B cell (primary cell): ENCODE measurements around the gene PLEKHA3. TPM values are rescaled to one million over a fixed set of nuclear protein-coding genes. Genes with fewer than 3 reads are reported as not detected.

Source experiments
- ATAC-seq: fragments of 200-7000 bp; cut with Tn5 transposase; one replicate; pipeline ENCODE4 v1.10.0; 2021; ENCODE audit warnings: low read depth, mild to moderate bottlenecking, moderate number of reproducible peaks, moderate library complexity
- CTCF ChIA-PET: fragments of 350-600 bp; sonication (Branson Sonifier 250); formaldehyde crosslinking; loops from one replicate; lab custom pipeline; 2021; ENCODE audit warnings: antibody characterized with exemption, inconsistent platforms; lab: Charles Lee
- POLR2A ChIA-PET: fragments of 350-600 bp; sonication (Branson Sonifier 250); formaldehyde crosslinking; loops from one replicate; lab custom pipeline; 2021; ENCODE audit warnings: antibody characterized with exemption; lab: Charles Lee
- DNase-seq: peaks from one replicate; pipeline ENCODE4 v3.0.0; 2013
- H2AFZ ChIP-seq: 2 replicates; pipeline ENCODE4 v1.6.1; 2012; ENCODE audit warnings: mild to moderate bottlenecking, low read depth, low read length; ENCODE audit not compliant: insufficient read depth, poor library complexity, severe bottlenecking
- H3K27ac ChIP-seq, 2 donors: 1 replicate in 1 of 2; 2 replicates in 1 of 2; pipeline ENCODE4 v1.5.1; 2012 to 2013; ENCODE audit warnings: low read length in 2 of 2, mild to moderate bottlenecking in 2 of 2, moderate library complexity in 1 of 2
- H3K27me3 ChIP-seq, 4 experiments: fragments of 200-600 bp in 1 of 4; sonication (generic) in 1 of 4; replicated peaks in 1 of 4; 1 replicate in 2 of 4; 2 replicates in 2 of 4; pipeline versions ENCODE4 v1.6.1 to v1.7.0; 2013 to 2016; ENCODE audit warnings: low read length in 3 of 4, mild to moderate bottlenecking in 2 of 4, mixed read lengths in 1 of 4, moderate library complexity in 1 of 4; ENCODE audit not compliant: insufficient read depth in 4 of 4, control insufficient read depth in 3 of 4; ENCODE audit errors: control extremely low read depth in 1 of 4
- H3K36me3 ChIP-seq, 2 experiments: replicated peaks in 1 of 2; 1 replicate in 1 of 2; 2 replicates in 1 of 2; pipeline versions ENCODE4 v1.6.1 to v1.7.1; 2013; ENCODE audit warnings: low read length in 1 of 2; ENCODE audit not compliant: insufficient read depth in 2 of 2, control insufficient read depth in 1 of 2; ENCODE audit errors: control extremely low read depth in 1 of 2, extremely low read depth in 1 of 2
- H3K4me1 ChIP-seq, 2 donors: fragments of 200-600 bp in 1 of 2; sonication (generic) in 1 of 2; 1 replicate in 1 of 2; 2 replicates in 1 of 2; pipeline versions ENCODE4 v1.5.1 to v1.6.1; 2013 to 2017; ENCODE audit warnings: low read length in 2 of 2; ENCODE audit not compliant: control insufficient read depth in 2 of 2, insufficient read depth in 2 of 2
- H3K4me2 ChIP-seq: replicated peaks from 2 replicates; pipeline ENCODE3; 2012; ENCODE audit warnings: mild to moderate bottlenecking, low read depth, low read length; ENCODE audit not compliant: poor library complexity, severe bottlenecking
- H3K4me3 ChIP-seq, 5 experiments: fragments of 200-600 bp in 1 of 5; sonication (generic) in 1 of 5; 1 replicate in 3 of 5; 2 replicates in 2 of 5; pipeline versions ENCODE4 v1.5.1 to v1.7.0; 2011 to 2016; ENCODE audit warnings: low read length in 4 of 5, mild to moderate bottlenecking in 4 of 5, low read depth in 2 of 5, control low read depth in 1 of 5, moderate library complexity in 1 of 5; ENCODE audit not compliant: insufficient read depth in 1 of 5; ENCODE audit errors: control extremely low read depth in 1 of 5, extremely low read depth in 1 of 5
- H3K79me2 ChIP-seq: fragments of 200-600 bp; sonication (generic); one replicate; pipeline ENCODE4 v1.6.0; 2016; ENCODE audit warnings: low read length; ENCODE audit not compliant: control insufficient read depth, insufficient read depth
- H3K9ac ChIP-seq: fragments of 200-600 bp; sonication (generic); 2 replicates; pipeline ENCODE4 v1.6.1; 2017; ENCODE audit warnings: mild to moderate bottlenecking, low read length, moderate library complexity
- H3K9me3 ChIP-seq, 3 donors: one replicate each; pipeline versions ENCODE4 v1.6.1 to v1.7.1; 2013; ENCODE audit warnings: low read length in 2 of 3; ENCODE audit not compliant: control insufficient read depth in 2 of 3, insufficient read depth in 1 of 3; ENCODE audit errors: control extremely low read depth in 1 of 3
- H4K20me1 ChIP-seq: 2 replicates; pipeline ENCODE4 v1.6.0; 2012; ENCODE audit warnings: mild to moderate bottlenecking, low read length; ENCODE audit not compliant: insufficient read depth, control insufficient read depth, poor library complexity, severe bottlenecking
- H3K27ac Mint-ChIP-seq: one replicate; pipeline ENCODE4 v1.8.0; 2021; ENCODE audit warnings: mixed read lengths
- H3K27me3 Mint-ChIP-seq: one replicate; pipeline ENCODE4 v1.8.0; 2021; ENCODE audit warnings: mixed read lengths
- H3K4me1 Mint-ChIP-seq: one replicate; pipeline ENCODE4 v1.8.0; 2021; ENCODE audit warnings: mixed read lengths
- H3K4me3 Mint-ChIP-seq: one replicate; pipeline ENCODE4 v1.8.0; 2021; ENCODE audit warnings: mixed read lengths
- H3K9me3 Mint-ChIP-seq: one replicate; pipeline ENCODE4 v1.8.0; 2022; ENCODE audit warnings: mixed read lengths; ENCODE audit not compliant: insufficient read depth
- EZH2 ChIP-seq: IDR thresholded peaks from 2 replicates; pipeline ENCODE4 v1.6.1; 2012; ENCODE audit warnings: borderline replicate concordance, low read depth, mild to moderate bottlenecking, moderate library complexity, low read length; ENCODE audit not compliant: insufficient read depth, poor library complexity, severe bottlenecking
- WGBS: methylation state at CpG from one replicate; pipeline ENCODE4 v1.1.5; 2013; ENCODE audit warnings: missing lambda C conversion rate; ENCODE audit not compliant: insufficient coverage; 5-methylcytosine and 5-hydroxymethylcytosine counted together
- intact Hi-C: fragments of 100-400 bp; cut with micrococcal nuclease; formaldehyde crosslinking; loops from one replicate; pipeline ENCODE4 v1.10.0; 2022
- polyA plus RNA-seq: library from polyadenylated mRNA; depleted of rRNA; stranded (reverse); fragments of >200 nt; gene quantifications from 2 replicates; pipeline ENCODE4 v1.2.3, GENCODE V29; 2012
- total RNA-seq, 2 donors: library from RNA; stranded (reverse); fragments of 120-200 nt in 1 of 2; gene quantifications; 1 replicate in 1 of 2; 2 replicates in 1 of 2; pipeline versions ENCODE4 v1.2.3 to v1.2.4, GENCODE V29; 2013 to 2022
- TF ChIP-seq, protein P1 (sequence below): fragments of 200-600 bp; IDR thresholded peaks from one replicate; pipeline ENCODE4 v1.8.0; 2022; ENCODE audit warnings: antibody characterized with exemption, mild to moderate bottlenecking

PLEKHA3 gene
- total and polyA plus RNA-seq, 2 donors (not counting 1 experiment from before 2014, with no cell fraction given), result 4.8 to 29.3 TPM

DNA sequence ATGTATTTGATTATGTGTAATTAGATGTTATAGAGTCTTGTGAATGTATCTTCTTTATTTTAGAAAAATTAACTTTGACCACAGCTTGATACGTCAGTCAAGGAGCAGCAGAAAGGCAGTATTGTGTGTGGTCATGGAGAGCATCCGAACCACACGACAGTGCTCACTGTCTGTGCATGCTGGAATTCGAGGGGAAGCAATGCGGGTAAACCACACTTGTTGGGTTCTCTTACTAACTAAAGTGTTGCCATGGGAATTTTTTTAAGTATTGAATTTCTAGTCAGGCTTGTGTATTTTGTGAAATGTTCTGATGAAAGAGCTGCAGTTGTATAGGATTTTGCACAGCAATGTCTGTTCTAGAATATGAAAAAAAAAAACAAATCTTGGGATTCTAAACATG is 24.3 kb upstream of the PLEKHA3 start:
- intact Hi-C loops, result loop anchor here (10.0 kb wide), 1 partner anchor 809 kb away; the partner anchor contains the start of gene SESTD1

GRCh38 chr2:178457390-178457886 is 22.8 kb upstream of the PLEKHA3 start:
- TF ChIP-seq, protein P1, sequence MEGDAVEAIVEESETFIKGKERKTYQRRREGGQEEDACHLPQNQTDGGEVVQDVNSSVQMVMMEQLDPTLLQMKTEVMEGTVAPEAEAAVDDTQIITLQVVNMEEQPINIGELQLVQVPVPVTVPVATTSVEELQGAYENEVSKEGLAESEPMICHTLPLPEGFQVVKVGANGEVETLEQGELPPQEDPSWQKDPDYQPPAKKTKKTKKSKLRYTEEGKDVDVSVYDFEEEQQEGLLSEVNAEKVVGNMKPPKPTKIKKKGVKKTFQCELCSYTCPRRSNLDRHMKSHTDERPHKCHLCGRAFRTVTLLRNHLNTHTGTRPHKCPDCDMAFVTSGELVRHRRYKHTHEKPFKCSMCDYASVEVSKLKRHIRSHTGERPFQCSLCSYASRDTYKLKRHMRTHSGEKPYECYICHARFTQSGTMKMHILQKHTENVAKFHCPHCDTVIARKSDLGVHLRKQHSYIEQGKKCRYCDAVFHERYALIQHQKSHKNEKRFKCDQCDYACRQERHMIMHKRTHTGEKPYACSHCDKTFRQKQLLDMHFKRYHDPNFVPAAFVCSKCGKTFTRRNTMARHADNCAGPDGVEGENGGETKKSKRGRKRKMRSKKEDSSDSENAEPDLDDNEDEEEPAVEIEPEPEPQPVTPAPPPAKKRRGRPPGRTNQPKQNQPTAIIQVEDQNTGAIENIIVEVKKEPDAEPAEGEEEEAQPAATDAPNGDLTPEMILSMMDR, result no peak
- TF ChIP-seq EZH2, result no peak
- no peaks in the 10 kb centered on the region for H3K9me3 Mint-ChIP-seq
- H3K4me1 Mint-ChIP-seq, result no peaks in the 10 kb centered on the region
- Histone ChIP-seq H3K4me3 (no peak overlapping the region), H4K20me1 (no peaks in the 10 kb centered on the region), H3K79me2 (no peaks in the 10 kb centered on the region), H3K9me3 (no peaks in the 10 kb centered on the region), H3K9ac (no peak overlapping the region), H2AFZ (no peak overlapping the region), H3K27me3 (no peaks in the 10 kb centered on the region), H3K4me1 (no peaks in the 10 kb centered on the region), H3K4me2 (no peak overlapping the region), H3K36me3 (no peaks in the 10 kb centered on the region), H3K27ac (no peak overlapping the region)
- no peak overlapping the region for H3K4me3 Mint-ChIP-seq
- CTCF ChIA-PET, result interaction anchor here (0.9 to 2.1 kb wide), 4 partner anchors 11 to 43 kb away, joined by 3 to 7 read pairs (median 6); no protein-coding TSS in a partner anchor
- POLR2A ChIA-PET, result no interaction called here
- DNase-seq, result no peak
- no peak overlapping the region for H3K27ac Mint-ChIP-seq
- 95% methylated on average over 9 of the region's 11 CpGs for WGBS
- ATAC-seq, result no peak
- H3K27me3 Mint-ChIP-seq, result no peaks in the 10 kb centered on the region
- intact Hi-C loops, result loop anchor here (10.0 kb wide), 1 partner anchor 807 kb away; the partner anchor contains the start of gene SESTD1

More for the DNA sequence above, 24.3 kb upstream of the PLEKHA3 start:
- no peak overlapping the region for H3K4me3 Mint-ChIP-seq
- H3K9me3 Mint-ChIP-seq, result no peaks in the 10 kb centered on the region
- H4K20me1 ChIP-seq, result no peaks in the 10 kb centered on the region
- CTCF ChIA-PET, result no interaction called here
- 94% methylated on average over 4 of the region's 5 CpGs for WGBS
- H3K27ac ChIP-seq, result no peak overlapping the region
- POLR2A ChIA-PET, result no interaction called here
- DNase-seq (no peak), ATAC-seq (no peak)
- peaks cover 3% of the 10 kb centered on the region for H3K4me1 Mint-ChIP-seq
- no peak overlapping the region for H3K4me2 ChIP-seq
- no peaks in the 10 kb centered on the region for H3K36me3 ChIP-seq
- TF ChIP-seq EZH2, result no peak
- TF ChIP-seq, protein P1, result no peak
- H3K27ac Mint-ChIP-seq, result no peak overlapping the region
- H3K4me1 ChIP-seq, result peaks cover 0 to 6% of the 10 kb centered on the region in 2 donors
- H3K9me3 ChIP-seq, result no peaks in the 10 kb centered on the region
- H3K9ac ChIP-seq, result no peak overlapping the region
- H3K27me3 Mint-ChIP-seq, result no peaks in the 10 kb centered on the region
- no peaks in the 10 kb centered on the region for H3K27me3 ChIP-seq
- H2AFZ ChIP-seq, result no peak overlapping the region
- H3K4me3 ChIP-seq, result no peak overlapping the region
- H3K79me2 ChIP-seq, result no peaks in the 10 kb centered on the region
